ENCODE measurements around the gene IL18RAP. TPM values are rescaled to one million over a fixed set of nuclear protein-coding genes. Genes with fewer than 3 reads are reported as not detected.

The IL18RAP gene
- total RNA-seq, 4 donors from 2014 or later = 4.2 to 6.8 (median 4.9) TPM

GRCh38 chr2:102473631-102474030, 50.7 kb downstream of the IL18RAP start:
- Histone ChIP-seq H3K27ac (no peak overlapping the region), H3K9me3 (no peaks in the 10 kb centered on the region), H3K27me3 (no peaks in the 10 kb centered on the region), H3K4me1 (no peaks in the 10 kb centered on the region), H3K36me3 (no peaks in the 10 kb centered on the region), H3K4me3 (no peak overlapping the region)
- DNase-seq = no peak
- no peak for TF ChIP-seq POLR2A (IDR thresholded peaks at IDR 0.05)
- TF ChIP-seq, protein P1, sequence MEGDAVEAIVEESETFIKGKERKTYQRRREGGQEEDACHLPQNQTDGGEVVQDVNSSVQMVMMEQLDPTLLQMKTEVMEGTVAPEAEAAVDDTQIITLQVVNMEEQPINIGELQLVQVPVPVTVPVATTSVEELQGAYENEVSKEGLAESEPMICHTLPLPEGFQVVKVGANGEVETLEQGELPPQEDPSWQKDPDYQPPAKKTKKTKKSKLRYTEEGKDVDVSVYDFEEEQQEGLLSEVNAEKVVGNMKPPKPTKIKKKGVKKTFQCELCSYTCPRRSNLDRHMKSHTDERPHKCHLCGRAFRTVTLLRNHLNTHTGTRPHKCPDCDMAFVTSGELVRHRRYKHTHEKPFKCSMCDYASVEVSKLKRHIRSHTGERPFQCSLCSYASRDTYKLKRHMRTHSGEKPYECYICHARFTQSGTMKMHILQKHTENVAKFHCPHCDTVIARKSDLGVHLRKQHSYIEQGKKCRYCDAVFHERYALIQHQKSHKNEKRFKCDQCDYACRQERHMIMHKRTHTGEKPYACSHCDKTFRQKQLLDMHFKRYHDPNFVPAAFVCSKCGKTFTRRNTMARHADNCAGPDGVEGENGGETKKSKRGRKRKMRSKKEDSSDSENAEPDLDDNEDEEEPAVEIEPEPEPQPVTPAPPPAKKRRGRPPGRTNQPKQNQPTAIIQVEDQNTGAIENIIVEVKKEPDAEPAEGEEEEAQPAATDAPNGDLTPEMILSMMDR (IDR thresholded peaks at IDR 0.05) = no peak

DNA sequence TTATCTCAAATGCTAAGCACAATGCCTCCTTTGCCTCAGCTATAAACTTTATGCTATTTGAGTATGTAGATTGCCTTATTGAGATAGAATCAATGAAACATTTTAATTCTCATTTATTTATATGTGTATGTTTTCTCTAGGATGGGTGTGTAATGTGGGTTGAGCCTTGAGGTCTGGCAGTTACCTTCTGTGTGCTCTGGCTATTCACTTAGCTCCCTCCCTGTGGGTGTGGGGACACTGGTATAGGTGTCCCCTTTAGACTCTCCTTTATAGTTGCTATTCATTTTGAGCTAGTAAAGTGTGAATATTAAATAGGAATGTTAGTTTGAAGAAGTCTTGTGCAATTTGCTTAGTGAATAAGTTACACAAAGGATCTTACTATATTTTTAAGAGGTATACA, 51.8 kb downstream of the IL18RAP start:
- H3K4me1 ChIP-seq = no peaks in the 10 kb centered on the region
- H3K4me3 ChIP-seq = no peak overlapping the region
- no peak for DNase-seq
- no peak overlapping the region for H3K27ac ChIP-seq
- no peaks in the 10 kb centered on the region for H3K36me3 ChIP-seq
- TF ChIP-seq, protein P1 (IDR thresholded peaks at IDR 0.05) = no peak
- TF ChIP-seq POLR2A (IDR thresholded peaks at IDR 0.05) = no peak
- no peaks in the 10 kb centered on the region for H3K27me3 ChIP-seq
- H3K9me3 ChIP-seq = no peaks in the 10 kb centered on the region

DNA sequence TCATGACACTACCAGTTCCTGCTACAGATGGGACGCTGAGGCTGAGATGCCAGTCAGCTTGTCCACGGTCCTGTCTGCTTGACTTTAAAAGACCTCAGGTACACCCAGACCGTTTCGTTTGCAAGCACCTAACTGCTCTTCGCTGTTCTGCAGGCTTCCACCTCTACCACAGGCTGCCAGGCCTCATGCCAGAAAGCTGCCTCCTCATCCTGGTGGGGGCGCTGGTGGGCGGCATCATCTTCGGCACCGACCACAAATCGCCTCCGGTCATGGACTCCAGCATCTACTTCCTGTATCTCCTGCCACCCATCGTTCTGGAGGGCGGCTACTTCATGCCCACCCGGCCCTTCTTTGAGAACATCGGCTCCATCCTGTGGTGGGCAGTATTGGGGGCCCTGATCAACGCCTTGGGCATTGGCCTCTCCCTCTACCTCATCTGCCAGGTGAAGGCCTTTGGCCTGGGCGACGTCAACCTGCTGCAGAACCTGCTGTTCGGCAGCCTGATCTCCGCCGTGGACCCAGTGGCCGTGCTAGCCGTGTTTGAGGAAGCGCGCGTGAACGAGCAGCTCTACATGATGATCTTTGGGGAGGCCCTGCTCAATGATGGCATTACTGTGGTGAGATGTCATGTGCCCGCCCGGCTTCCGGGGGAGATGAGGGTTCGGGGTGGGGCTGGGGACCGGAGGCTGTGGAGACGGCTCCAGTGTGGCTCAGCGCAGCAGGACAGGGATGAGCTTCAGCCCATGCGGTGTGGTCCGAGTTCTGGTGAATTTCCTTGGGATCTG, 55.9 kb downstream of the IL18RAP start:
- no peaks in the 10 kb centered on the region for H3K4me1 ChIP-seq

DNA sequence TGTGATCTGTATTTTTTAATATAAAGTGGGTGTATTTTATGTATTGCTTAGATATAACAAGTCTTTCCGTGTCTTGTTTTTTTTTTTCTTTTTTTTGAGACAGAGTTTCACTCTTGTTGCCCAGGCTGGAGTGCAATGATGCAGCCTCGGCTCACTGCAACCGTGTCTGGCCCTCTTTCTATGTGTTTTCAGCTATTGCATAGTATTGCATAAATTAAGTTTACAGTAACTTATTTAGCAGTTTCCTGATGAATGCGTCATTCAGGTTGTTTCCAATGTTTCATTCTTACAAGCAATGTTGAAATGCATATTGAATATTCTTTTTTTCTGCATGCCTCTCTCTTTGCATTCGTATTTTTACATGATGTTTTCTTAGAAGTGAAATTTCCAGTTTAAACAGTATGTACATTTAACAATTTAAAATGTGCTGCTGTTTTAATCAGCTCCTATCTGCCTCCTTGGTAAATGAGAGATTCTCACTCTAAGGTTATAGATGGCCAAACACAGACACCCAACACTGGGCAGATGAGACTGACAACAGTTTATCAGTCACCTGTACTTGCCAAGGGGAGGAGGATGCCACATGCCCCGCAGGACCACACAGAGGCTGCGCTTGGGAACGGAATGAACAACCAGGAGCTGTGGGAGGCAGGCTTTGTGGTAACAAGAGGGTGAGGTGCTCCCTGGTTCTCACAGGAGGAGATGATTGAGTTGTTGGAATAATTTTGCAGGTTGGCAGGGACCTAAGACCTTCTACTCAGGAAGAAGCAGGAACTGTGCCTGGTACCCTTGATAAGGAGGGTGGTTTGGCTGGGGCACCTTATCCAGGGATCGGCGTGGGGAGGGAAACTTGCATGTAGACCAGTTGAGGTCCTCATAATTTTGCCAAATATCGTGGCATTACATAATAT, 57.6 kb downstream of the IL18RAP start:
- Histone ChIP-seq H3K27me3 (no peaks in the 10 kb centered on the region), H3K4me3 (no peak overlapping the region), H3K36me3 (no peaks in the 10 kb centered on the region), H3K9me3 (no peaks in the 10 kb centered on the region), H3K27ac (no peak overlapping the region), H3K4me1 (no peaks in the 10 kb centered on the region)
- no peak for TF ChIP-seq POLR2A (IDR thresholded peaks at IDR 0.05)
- TF ChIP-seq, protein P1 (IDR thresholded peaks at IDR 0.05) = no peak
- DNase-seq = no peak

More for the DNA sequence above, 55.9 kb downstream of the IL18RAP start:
- Histone ChIP-seq H3K27ac (no peak overlapping the region), H3K9me3 (no peaks in the 10 kb centered on the region), H3K4me3 (no peak overlapping the region), H3K36me3 (no peaks in the 10 kb centered on the region), H3K27me3 (no peaks in the 10 kb centered on the region)
- TF ChIP-seq, protein P1 (IDR thresholded peaks at IDR 0.05) = no peak
- TF ChIP-seq POLR2A (IDR thresholded peaks at IDR 0.05) = no peak
- DNase-seq = no peak

DNA sequence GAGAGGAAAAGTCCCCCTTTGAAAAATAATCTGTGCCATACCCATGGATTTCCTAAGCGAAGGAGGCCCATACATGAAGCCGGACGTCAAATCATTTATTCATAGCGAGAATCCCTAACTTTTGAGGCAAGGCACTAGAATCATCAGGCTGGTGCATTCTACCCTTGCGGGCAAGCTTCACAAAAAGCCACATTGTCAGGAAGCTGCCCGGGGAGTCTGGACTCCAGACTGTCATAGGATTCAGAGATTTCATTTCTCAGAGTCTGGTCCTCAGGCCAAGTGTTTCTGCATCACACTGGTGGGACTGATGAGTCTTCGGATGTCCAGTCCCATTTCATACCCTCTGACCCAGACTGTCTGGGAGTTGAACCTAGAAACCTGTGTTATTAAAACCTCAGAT, 59.0 kb downstream of the IL18RAP start:
- H3K4me1 ChIP-seq = no peaks in the 10 kb centered on the region
- H3K4me3 ChIP-seq = no peak overlapping the region
- H3K27me3 ChIP-seq = no peaks in the 10 kb centered on the region
- no peak overlapping the region for H3K27ac ChIP-seq
- no peak for TF ChIP-seq POLR2A (IDR thresholded peaks at IDR 0.05)
- TF ChIP-seq, protein P1 (IDR thresholded peaks at IDR 0.05) = no peak
- no peaks in the 10 kb centered on the region for H3K36me3 ChIP-seq
- H3K9me3 ChIP-seq = no peaks in the 10 kb centered on the region
- no peak for DNase-seq
